NCI-H2227 (cell line): Measurements from ENCODE around the gene SLC23A3.

ENCODE experiments used
- DNase-seq: peaks from one replicate; lab custom pipeline; 2025; ENCODE audit not compliant: unreplicated experiment; lab: John Stamatoyannopoulos, UW

SLC23A3 gene

GRCh38 chr2:219155054-219155644, 14.7 kb downstream of the SLC23A3 start:
- DNase-seq, result peak; percentile 87

- no peak for DNase-seq
Observed at GRCh38 chr2:219149667-219150066, 20.2 kb downstream of the SLC23A3 start.

GRCh38 chr2:219142329-219142728, 27.5 kb downstream of the SLC23A3 start:
- DNase-seq, result no peak

- no peak for DNase-seq
Observed at GRCh38 chr2:219140722-219141121, 29.1 kb downstream of the SLC23A3 start.

DNA sequence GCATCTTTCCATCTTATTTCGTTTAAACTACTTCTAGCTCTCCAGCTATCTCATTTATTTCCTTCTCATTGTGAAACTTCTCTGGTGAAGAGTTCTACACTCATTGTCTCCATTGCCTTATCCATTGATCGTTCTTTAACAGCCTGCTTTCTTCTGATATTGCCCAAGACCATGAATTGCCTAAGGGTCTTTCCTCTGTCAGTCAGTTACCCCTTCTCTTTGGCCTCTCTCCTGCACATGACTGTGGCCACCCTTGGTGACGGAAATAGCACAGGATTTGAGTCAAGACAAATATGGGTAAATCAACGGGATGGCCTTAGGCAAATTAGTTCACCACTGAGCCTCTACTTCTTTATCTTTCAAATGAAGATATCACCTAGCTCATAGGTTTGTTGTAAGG, 35.9 kb downstream of the SLC23A3 start:
- DNase-seq, result no peak

DNA sequence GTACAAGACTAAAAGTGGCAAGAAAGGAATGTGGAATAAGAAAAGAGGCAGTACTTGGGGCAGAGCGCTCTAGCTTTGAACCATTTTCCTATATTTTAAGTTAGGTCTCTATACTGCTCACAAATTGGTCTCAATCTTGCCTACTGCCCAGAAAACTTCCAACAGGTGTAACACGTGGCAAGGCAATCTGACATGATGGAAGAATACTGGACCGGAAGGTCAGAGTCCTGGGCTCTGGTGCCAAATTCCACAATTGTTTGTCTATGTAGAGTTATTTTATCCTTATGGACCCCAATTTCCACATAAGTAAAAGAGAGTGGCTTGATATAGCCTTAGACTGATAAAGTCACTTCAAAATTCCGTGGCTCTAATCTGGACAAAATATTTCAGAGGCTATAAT, 38.1 kb downstream of the SLC23A3 start:
- DNase-seq, result no peak

DNA sequence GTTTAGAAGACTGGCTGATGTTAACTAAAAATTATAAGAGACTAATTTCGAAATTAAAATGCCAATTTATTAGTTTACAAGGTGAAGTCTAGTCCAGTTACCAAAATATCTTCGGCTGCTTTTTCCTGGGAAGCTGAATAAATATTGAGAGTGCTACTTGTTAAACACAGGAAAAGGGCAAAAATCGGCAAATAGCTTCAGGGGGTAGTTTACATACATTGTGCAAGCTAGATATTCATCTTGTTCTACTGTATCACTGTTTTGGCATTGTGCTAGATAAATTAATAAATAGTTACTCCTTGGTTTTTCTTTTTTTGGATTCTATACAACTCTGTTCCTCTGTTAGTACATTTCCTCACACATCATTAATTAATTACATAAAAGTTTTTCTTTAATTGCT, 38.5 kb downstream of the SLC23A3 start:
- no peak for DNase-seq

- peak; percentile 27 for DNase-seq
Observed at GRCh38 chr2:219129589-219129988, 40.2 kb downstream of the SLC23A3 start.

- DNase-seq, result no peak
Observed at GRCh38 chr2:219128396-219128795, 41.4 kb downstream of the SLC23A3 start.

DNA sequence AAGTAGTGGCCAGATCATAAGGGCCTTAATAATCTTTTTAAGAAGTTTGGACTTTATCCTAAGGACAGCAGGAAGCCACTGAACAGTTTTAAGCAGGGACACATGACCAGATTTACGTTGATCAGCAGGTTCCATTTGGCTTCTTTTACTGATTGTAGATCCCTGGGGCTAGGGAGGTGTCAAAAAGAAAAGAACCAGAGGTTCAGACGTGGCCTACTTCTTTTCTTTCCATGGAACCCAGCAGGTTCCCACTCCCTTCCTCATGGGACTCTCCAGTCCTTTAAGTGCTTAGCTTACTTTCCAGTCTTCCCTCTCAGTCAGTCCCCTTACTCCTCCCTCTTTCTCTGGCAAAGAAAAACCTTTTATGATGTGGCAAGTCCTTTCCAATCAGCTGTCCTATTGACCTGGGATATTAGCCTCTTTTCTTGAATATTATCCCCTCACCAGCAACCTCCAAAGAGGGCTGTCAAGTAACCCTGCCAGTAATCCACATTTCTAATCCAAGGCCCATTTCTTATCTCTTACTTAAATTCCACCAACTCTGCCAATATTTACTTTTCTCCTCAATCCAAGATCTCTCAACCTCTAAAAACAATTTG, 42.7 kb downstream of the SLC23A3 start:
- DNase-seq, result no peak

GRCh38 chr2:219126555-219126954, 43.3 kb downstream of the SLC23A3 start:
- no peak for DNase-seq

GRCh38 chr2:219125886-219126270, 44.0 kb downstream of the SLC23A3 start:
- DNase-seq, result no peak

GRCh38 chr2:219125225-219125885, 44.5 kb downstream of the SLC23A3 start:
- no peak for DNase-seq

GRCh38 chr2:219124381-219125110, 45.3 kb downstream of the SLC23A3 start:
- no peak for DNase-seq

GRCh38 chr2:219123356-219124135, 46.3 kb downstream of the SLC23A3 start:
- no peak for DNase-seq

DNA sequence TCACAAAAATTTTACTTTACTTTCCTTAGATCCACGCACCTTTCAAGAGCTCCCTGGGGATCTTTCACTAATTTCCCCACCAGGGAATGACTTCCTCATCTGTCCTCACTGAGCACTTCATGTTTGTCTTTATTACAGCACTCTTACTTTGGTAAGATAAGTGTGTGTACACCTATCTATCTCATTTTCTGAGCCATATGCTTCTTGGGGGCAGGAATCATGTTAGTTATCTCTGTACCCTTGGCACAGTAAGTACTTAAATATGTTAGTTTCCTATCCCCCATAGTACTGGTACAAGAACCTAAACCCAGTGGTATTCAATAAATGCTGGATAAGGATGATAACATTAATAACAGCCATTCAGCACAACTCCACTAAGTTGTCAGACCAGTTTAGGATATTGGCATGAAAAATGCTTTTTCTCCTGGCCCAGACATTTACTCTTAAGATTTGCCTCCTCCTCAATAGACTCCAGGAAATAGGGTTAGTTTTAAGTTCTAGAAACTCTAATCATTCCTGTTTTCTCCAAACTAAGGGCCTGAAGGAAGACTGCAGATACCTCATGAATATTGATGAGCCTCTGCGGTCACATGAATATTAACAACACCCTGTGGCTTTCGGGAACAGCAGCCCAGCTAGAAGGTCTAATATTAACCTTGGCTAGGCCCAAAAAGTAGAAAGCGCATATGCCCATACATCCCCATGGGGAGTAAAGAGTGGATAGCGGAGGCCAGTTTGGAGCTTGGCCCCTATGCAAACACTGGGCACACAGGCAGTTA, 47.4 kb downstream of the SLC23A3 start:
- DNase-seq, result no peak

DNA sequence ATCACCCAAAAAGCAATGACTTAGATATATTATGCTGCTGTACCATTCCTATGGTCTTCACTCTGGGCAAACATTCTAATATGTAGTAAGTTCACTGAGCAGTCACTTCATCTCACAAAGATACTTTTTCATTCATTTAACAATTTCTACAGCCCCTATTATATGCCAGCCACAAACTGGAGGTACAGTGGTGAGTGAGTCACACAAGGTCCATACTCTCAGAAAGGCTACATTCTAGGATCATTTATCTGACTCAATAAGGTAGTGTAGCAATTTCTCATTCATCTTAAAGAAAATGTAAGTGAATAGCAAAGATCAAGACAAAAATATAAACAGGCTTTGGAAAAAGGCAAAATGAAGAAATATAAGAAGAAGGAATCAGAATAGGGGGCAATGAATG, 49.7 kb downstream of the SLC23A3 start:
- DNase-seq, result no peak

- DNase-seq, result peak; percentile 71
Observed at GRCh38 chr2:219119422-219120043, 50.3 kb downstream of the SLC23A3 start.

GRCh38 chr2:219118504-219118903, 51.3 kb downstream of the SLC23A3 start:
- DNase-seq, result peak; percentile 8
